SK-N-SH treated with all-trans-retinoic acid at 6 μM for 48 hours (cell line): ENCODE measurements around the gene IL17C.

Source experiments
- RARB ChIP-seq: fragments of 250-450 bp; sonication (Bioruptor Pico); IDR thresholded peaks from 2 replicates; pipeline ENCODE4 v1.8.0; 2021; ENCODE audit warnings: mild to moderate bottlenecking, moderate library complexity
- SNAI2 ChIP-seq: fragments of 250-450 bp; sonication (Bioruptor Pico); IDR thresholded peaks from 2 replicates; pipeline ENCODE4 v1.5.0; 2020; ENCODE audit warnings: mild to moderate bottlenecking, moderate library complexity

GRCh38 chr16:88669980-88670379 lies 31.6 kb downstream of the IL17C start:
- TF ChIP-seq RARB, result no peak
- no peak for TF ChIP-seq SNAI2 (CRISPR knock-in tag)
